ENCODE measurements around the gene GPC1.

GRCh38 chr2:240463866-240464481, 28.5 kb downstream of the GPC1 start:
- no peak for TF ChIP-seq POLR2A (IDR thresholded peaks at IDR 0.05; ENCODE audit: low read length)
- TF ChIP-seq GATA1 (IDR thresholded peaks at IDR 0.05; ENCODE audit: low read depth, low read length), result no peak

Measured in erythroblast (primary cell).